HEK293 (cell line): ENCODE data around the gene MTMR2.

Source experiments
- CTCF ChIP-seq: fragments of 450-650 bp; formaldehyde crosslinking; IDR thresholded peaks from 2 replicates; pipeline ENCODE4 v1.5.1; 2016; ENCODE audit warnings: missing biosample characterization, missing genetic modification characterization
- ELK4 ChIP-seq: IDR thresholded peaks from 2 replicates; pipeline ENCODE4 v1.6.1; 2011; ENCODE audit warnings: mild to moderate bottlenecking, low read depth, low read length, borderline replicate concordance
- HIC1 ChIP-seq: fragments of 450-650 bp; formaldehyde crosslinking; IDR thresholded peaks from 2 replicates; pipeline ENCODE4 v1.5.1; 2016; ENCODE audit warnings: missing biosample characterization, missing genetic modification characterization
- RBAK ChIP-seq: fragments of 450-650 bp; formaldehyde crosslinking; IDR thresholded peaks from 2 replicates; pipeline ENCODE4 v1.5.1; 2016; ENCODE audit warnings: missing biosample characterization, missing genetic modification characterization
- REST ChIP-seq: fragments of 450-650 bp; formaldehyde crosslinking; IDR thresholded peaks from 2 replicates; pipeline ENCODE4 v1.5.1; 2016; ENCODE audit warnings: missing biosample characterization, missing genetic modification characterization
- ZNF138 ChIP-seq: fragments of 450-650 bp; formaldehyde crosslinking; IDR thresholded peaks from 2 replicates; pipeline ENCODE4 v1.5.1; 2016; ENCODE audit warnings: missing biosample characterization, missing genetic modification characterization, borderline replicate concordance
- ZNF398 ChIP-seq: fragments of 450-650 bp; formaldehyde crosslinking; IDR thresholded peaks from 2 replicates; pipeline ENCODE4 v1.5.1; 2017; ENCODE audit warnings: missing biosample characterization, missing genetic modification characterization
- ZNF585B ChIP-seq: fragments of 450-650 bp; formaldehyde crosslinking; IDR thresholded peaks from 2 replicates; pipeline ENCODE4 v1.5.1; 2016; ENCODE audit warnings: missing biosample characterization, missing genetic modification characterization
- ZNF645 ChIP-seq: fragments of 450-650 bp; formaldehyde crosslinking; IDR thresholded peaks from 2 replicates; pipeline ENCODE4; 2016; ENCODE audit warnings: missing biosample characterization, missing genetic modification characterization
- ZNF707 ChIP-seq: fragments of 450-650 bp; formaldehyde crosslinking; IDR thresholded peaks from 2 replicates; pipeline ENCODE4 v1.5.1; 2016; ENCODE audit warnings: missing biosample characterization, missing genetic modification characterization
- ZSCAN23 ChIP-seq: fragments of 450-650 bp; formaldehyde crosslinking; IDR thresholded peaks from 2 replicates; pipeline ENCODE4 v1.5.1; 2016; ENCODE audit warnings: missing biosample characterization, missing genetic modification characterization
- ZXDB ChIP-seq: fragments of 450-650 bp; formaldehyde crosslinking; IDR thresholded peaks from 2 replicates; pipeline ENCODE4 v1.5.1; 2016; ENCODE audit warnings: missing biosample characterization, missing genetic modification characterization

GRCh38 chr11:95888439-95888838, 35.5 kb downstream of the MTMR2 start:
- no peak for TF ChIP-seq CTCF (tag by site-specific recombination)
- TF ChIP-seq HIC1 (tag by site-specific recombination) = no peak
- TF ChIP-seq ZNF398 (tag by site-specific recombination) = no peak
- TF ChIP-seq ZNF645 (tag by site-specific recombination) = no peak
- TF ChIP-seq ZXDB (tag by site-specific recombination) = no peak
- TF ChIP-seq ELK4 = no peak
- no peak for TF ChIP-seq ZSCAN23
- TF ChIP-seq ZNF707 = no peak
- TF ChIP-seq ZNF138 = no peak
- no peak for TF ChIP-seq RBAK (tag by site-specific recombination)
- no peak for TF ChIP-seq ZNF585B (tag by site-specific recombination)
- no peak for TF ChIP-seq REST (tag by site-specific recombination)
